NK-92 (cell line): ENCODE results near the gene BACH1.

ENCODE experiments used
- DNase-seq: peaks from one replicate; lab custom pipeline; 2025; ENCODE audit not compliant: unreplicated experiment; lab: John Stamatoyannopoulos, UW

BACH1 gene

GRCh38 chr21:29313662-29314408 is 15.1 kb downstream of the BACH1 start:
- no peak for DNase-seq

GRCh38 chr21:29315131-29315749 is 16.5 kb downstream of the BACH1 start:
- DNase-seq, result no peak

GRCh38 chr21:29316029-29316742 is 17.5 kb downstream of the BACH1 start:
- DNase-seq, result no peak

- DNase-seq, result no peak
Observed at GRCh38 chr21:29316806-29317205, 18.1 kb downstream of the BACH1 start.

- DNase-seq, result no peak
Observed at GRCh38 chr21:29318354-29318753, 19.6 kb downstream of the BACH1 start.

- DNase-seq, result no peak
Observed at GRCh38 chr21:29320031-29320430, 21.3 kb downstream of the BACH1 start.

GRCh38 chr21:29321217-29321616 is 22.5 kb downstream of the BACH1 start:
- no peak for DNase-seq

- DNase-seq, result no peak
Observed at GRCh38 chr21:29321932-29322928, 23.5 kb downstream of the BACH1 start.

GRCh38 chr21:29323189-29323588 is 24.5 kb downstream of the BACH1 start:
- no peak for DNase-seq

GRCh38 chr21:29326914-29327554 is 28.3 kb downstream of the BACH1 start:
- DNase-seq, result no peak

GRCh38 chr21:29329406-29329805 is 30.7 kb downstream of the BACH1 start:
- no peak for DNase-seq

- no peak for DNase-seq
Observed at GRCh38 chr21:29330797-29331196, 32.1 kb downstream of the BACH1 start.

- no peak for DNase-seq
Observed at GRCh38 chr21:29332461-29333362, 34.0 kb downstream of the BACH1 start.

GRCh38 chr21:29333406-29333805 is 34.7 kb downstream of the BACH1 start:
- DNase-seq, result no peak

GRCh38 chr21:29334717-29335428 is 36.2 kb downstream of the BACH1 start:
- DNase-seq, result no peak

- no peak for DNase-seq
Observed at GRCh38 chr21:29335720-29336119, 37.0 kb downstream of the BACH1 start.

- DNase-seq, result no peak
Observed at GRCh38 chr21:29338256-29338655, 39.5 kb downstream of the BACH1 start.

GRCh38 chr21:29340228-29340627 is 41.5 kb downstream of the BACH1 start:
- DNase-seq, result no peak
